A549 (cell line): Measurements from ENCODE around the gene TCF12.

Experiments used
- CTCF ChIP-seq: fragments of >200 bp; sonication (Bioruptor Twin); formaldehyde crosslinking; IDR thresholded peaks from 3 replicates; pipeline ENCODE4 v1.5.1; 2016
- E2F6 ChIP-seq: IDR thresholded peaks from 2 replicates; pipeline ENCODE4 v1.6.1; 2012; ENCODE audit warnings: low read depth, borderline replicate concordance
- JUN ChIP-seq, 2 experiments: fragments of >200 bp; sonication (Bioruptor Twin); formaldehyde crosslinking; IDR thresholded peaks; 2 replicates in 1 of 2; 3 replicates in 1 of 2; pipeline ENCODE4 v1.6.1; 2016 to 2017
- NPAS2 ChIP-seq: fragments of 250-450 bp; sonication (Bioruptor Pico); IDR thresholded peaks from 2 replicates; pipeline ENCODE4 v1.8.0; 2022; ENCODE audit warnings: mild to moderate bottlenecking, moderate library complexity, borderline replicate concordance
- RCOR1 ChIP-seq: fragments of 150-350 bp; IDR thresholded peaks from 2 replicates; pipeline ENCODE4 v1.6.1; 2014; ENCODE audit warnings: antibody characterized with exemption, low read length, low read depth

- TF ChIP-seq E2F6 (no peak), CTCF (no peak), JUN (IDR thresholded peaks at IDR 0.05) (no peak), RCOR1 (no peak), NPAS2 (CRISPR knock-in tag) (no peak)
Measured at GRCh38 chr15:57322602-57323250, 404.3 kb downstream of the TCF12 start.
